OCI-LY1 (cell line): ENCODE measurements around the gene TBC1D20.

Source experiments
- CTCF ChIP-seq: fragments of 200-600 bp; sonication (generic), shearing (Covaris generic); IDR thresholded peaks from 2 replicates; pipeline ENCODE4 v1.5.1; 2017; ENCODE audit warnings: mild to moderate bottlenecking, antibody characterized with exemption, low read length, moderate library complexity, mixed read lengths
- EZH2 ChIP-seq: fragments of 200-600 bp; sonication (generic), shearing (Covaris generic); IDR thresholded peaks from 2 replicates; pipeline ENCODE4 v1.8.0; 2017; ENCODE audit warnings: borderline replicate concordance, mixed run types, mild to moderate bottlenecking, antibody characterized with exemption, low read length, moderate library complexity, mixed read lengths

DNA sequence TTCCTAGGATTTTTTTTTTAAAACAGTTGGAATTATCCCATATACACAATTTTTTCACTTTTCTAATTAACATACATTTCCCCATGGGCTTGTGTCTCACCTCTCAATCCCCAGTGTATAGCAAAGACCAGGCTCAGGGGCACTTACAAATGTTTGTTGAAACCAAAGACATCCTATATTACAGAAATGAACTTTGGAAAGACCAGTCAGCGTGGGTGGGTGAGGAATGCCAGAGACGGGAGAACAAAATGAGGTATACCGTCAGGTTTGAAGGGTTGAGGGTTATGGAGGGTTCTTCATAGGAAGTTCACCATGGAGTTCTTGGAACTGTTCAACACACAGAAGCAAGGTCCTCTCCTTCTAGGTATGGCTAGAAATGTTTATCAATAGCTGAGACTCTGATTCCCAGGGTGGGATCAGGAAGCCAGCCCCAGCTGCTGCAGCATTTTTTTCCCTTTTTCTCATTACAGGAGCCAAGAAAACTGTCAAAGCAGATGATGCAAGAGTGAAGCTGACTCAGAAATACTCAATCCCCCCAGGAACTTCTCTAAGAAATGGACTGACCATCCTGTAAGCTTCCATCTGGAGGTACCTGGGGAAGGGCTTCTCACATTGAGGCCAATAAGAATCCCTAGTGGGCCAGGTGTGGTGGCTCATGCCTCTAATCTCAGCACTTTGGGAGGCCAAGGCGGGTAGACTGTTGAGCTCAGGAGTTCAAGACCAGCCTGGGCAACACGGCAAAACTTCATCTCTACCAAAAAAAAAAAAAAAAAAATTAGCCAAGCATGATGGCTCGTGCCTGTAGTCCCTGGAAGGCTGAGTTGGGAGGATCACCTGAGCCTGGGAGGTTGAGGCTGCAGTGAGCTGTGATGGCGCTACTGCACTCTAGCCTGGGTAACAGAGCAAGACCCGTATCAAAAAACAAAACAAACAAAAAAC lies 15.9 kb upstream of the TBC1D20 start:
- TF ChIP-seq CTCF (no peak), EZH2 (no peak)
